Endothelial cell of umbilical vein (primary cell): Measurements from ENCODE around the gene LRRC17.

Experiments used
- JUN ChIP-seq: IDR thresholded peaks from 2 replicates; pipeline ENCODE4 v1.6.1; 2011; ENCODE audit warnings: borderline replicate concordance, low read depth; ENCODE audit not compliant: insufficient read length, insufficient read depth
- POLR2A ChIP-seq: IDR thresholded peaks from 2 replicates; pipeline ENCODE4 v1.6.1; 2012; ENCODE audit warnings: low read depth, mild to moderate bottlenecking, control low read depth, low read length
- TF ChIP-seq, protein P1 (sequence below): IDR thresholded peaks from 2 replicates; pipeline ENCODE4 v1.6.1; 2011; ENCODE audit not compliant: insufficient read depth, insufficient read length

DNA sequence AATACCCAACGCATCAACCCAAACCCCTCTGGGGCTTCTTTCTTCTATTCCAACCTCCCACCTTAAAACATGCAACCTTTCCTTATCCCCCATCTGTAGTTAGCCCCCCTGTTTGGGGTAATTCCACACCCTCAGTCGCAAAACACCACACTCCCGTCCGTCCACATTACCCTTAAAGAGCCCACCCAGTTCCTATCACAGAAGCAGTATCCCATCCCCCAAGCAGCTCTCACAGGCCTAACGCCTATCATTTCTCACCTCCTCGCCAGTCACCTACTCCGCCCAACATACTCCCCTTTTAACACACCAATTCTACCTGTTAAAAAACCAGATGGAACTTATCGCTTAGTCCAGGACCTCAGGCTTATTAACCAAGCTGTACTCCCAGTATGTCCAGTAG is 63.7 kb downstream of the LRRC17 start:
- TF ChIP-seq JUN = no peak
- TF ChIP-seq, protein P1, sequence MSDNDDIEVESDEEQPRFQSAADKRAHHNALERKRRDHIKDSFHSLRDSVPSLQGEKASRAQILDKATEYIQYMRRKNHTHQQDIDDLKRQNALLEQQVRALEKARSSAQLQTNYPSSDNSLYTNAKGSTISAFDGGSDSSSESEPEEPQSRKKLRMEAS = no peak
- TF ChIP-seq POLR2A = no peak
